BE2C (cell line): ENCODE measurements around the gene PRDM10.
"Not testable (repeated sequence)": the region's sequence is repeated elsewhere in the genome, so short reads cannot be mapped to it uniquely, and the experiment has no call there.

ENCODE experiments used
- DNase-seq: peaks from one replicate; pipeline ENCODE4 v3.0.0-alpha.2; 2020
- H3K27me3 ChIP-seq: fragments of 250-450 bp; sonication (Bioruptor Pico); 2 replicates; pipeline ENCODE4 v1.5.1; 2020; ENCODE audit warnings: mild to moderate bottlenecking
- H3K36me3 ChIP-seq: fragments of 250-450 bp; sonication (Bioruptor Pico); 2 replicates; pipeline ENCODE4 v1.5.1; 2020; ENCODE audit warnings: mild to moderate bottlenecking
- H3K4me1 ChIP-seq: fragments of 250-450 bp; sonication (Bioruptor Pico); 2 replicates; pipeline ENCODE4 v1.5.1; 2020
- H3K4me3 ChIP-seq: 2 replicates; pipeline ENCODE4 v1.5.1; 2011; ENCODE audit warnings: low read depth, low read length
- H3K9me3 ChIP-seq: fragments of 250-450 bp; sonication (Bioruptor Pico); 2 replicates; pipeline ENCODE4 v1.5.1; 2020
- TF ChIP-seq, protein P1 (sequence below): IDR thresholded peaks from 2 replicates; pipeline ENCODE4 v1.5.1; 2012; ENCODE audit warnings: mild to moderate bottlenecking, low read depth, low read length

Gene PRDM10

DNA sequence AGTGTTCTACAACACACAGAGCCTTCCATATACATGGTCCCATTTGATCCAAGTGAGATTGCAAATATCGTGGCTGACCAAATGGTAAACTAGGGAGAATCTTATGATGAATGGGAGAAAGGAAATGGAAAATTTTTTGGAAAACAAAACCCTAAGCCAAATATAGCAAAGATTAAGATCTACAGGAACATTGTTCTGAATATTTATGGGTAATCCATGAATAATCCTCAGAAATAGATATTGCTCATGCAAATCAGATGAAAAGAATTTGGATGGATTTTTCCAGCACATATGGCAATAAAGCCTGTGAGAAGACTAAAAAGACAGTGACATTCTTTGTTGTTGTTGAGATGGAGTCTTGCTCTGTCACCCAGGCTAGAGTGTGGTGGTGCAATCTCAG is 21.7 kb upstream of the PRDM10 start:
- no peaks in the 10 kb centered on the region for H3K27me3 ChIP-seq
- H3K4me1 ChIP-seq, result no peaks in the 10 kb centered on the region
- no peaks in the 10 kb centered on the region for H3K36me3 ChIP-seq
- H3K4me3 ChIP-seq, result no peak overlapping the region
- TF ChIP-seq, protein P1, sequence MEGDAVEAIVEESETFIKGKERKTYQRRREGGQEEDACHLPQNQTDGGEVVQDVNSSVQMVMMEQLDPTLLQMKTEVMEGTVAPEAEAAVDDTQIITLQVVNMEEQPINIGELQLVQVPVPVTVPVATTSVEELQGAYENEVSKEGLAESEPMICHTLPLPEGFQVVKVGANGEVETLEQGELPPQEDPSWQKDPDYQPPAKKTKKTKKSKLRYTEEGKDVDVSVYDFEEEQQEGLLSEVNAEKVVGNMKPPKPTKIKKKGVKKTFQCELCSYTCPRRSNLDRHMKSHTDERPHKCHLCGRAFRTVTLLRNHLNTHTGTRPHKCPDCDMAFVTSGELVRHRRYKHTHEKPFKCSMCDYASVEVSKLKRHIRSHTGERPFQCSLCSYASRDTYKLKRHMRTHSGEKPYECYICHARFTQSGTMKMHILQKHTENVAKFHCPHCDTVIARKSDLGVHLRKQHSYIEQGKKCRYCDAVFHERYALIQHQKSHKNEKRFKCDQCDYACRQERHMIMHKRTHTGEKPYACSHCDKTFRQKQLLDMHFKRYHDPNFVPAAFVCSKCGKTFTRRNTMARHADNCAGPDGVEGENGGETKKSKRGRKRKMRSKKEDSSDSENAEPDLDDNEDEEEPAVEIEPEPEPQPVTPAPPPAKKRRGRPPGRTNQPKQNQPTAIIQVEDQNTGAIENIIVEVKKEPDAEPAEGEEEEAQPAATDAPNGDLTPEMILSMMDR, result no peak
- no peak for DNase-seq
- no peaks in the 10 kb centered on the region for H3K9me3 ChIP-seq

GRCh38 chr11:130023204-130023603 is 20.6 kb upstream of the PRDM10 start:
- Histone ChIP-seq H3K4me1 (no peaks in the 10 kb centered on the region), H3K36me3 (no peaks in the 10 kb centered on the region), H3K9me3 (no peaks in the 10 kb centered on the region), H3K27me3 (no peaks in the 10 kb centered on the region), H3K4me3 (no peak overlapping the region)
- peak; percentile 12 for DNase-seq
- TF ChIP-seq, protein P1, result no peak

DNA sequence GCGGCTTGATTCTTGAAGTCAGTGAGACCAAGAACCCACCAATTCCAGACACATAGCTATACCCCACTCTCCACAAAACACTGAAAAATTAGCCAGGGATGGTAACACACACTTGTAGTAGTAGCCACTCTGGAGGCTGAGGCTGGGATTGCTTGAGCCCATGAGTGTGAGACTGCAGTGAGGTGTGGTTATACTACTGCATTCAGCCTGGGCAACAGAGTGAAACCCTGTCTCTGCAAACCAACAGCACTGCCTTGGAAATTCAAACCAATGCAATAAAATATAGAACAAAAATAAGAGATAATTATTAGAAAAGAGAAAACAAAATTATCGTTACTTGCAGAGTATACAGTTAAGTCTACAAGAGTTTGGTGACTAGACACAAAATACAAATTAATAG is 20.2 kb upstream of the PRDM10 start:
- no peaks in the 10 kb centered on the region for H3K4me1 ChIP-seq
- H3K9me3 ChIP-seq, result no peaks in the 10 kb centered on the region
- H3K36me3 ChIP-seq, result no peaks in the 10 kb centered on the region
- no peak for DNase-seq
- H3K27me3 ChIP-seq, result no peaks in the 10 kb centered on the region
- TF ChIP-seq, protein P1, result no peak
- H3K4me3 ChIP-seq, result no peak overlapping the region

DNA sequence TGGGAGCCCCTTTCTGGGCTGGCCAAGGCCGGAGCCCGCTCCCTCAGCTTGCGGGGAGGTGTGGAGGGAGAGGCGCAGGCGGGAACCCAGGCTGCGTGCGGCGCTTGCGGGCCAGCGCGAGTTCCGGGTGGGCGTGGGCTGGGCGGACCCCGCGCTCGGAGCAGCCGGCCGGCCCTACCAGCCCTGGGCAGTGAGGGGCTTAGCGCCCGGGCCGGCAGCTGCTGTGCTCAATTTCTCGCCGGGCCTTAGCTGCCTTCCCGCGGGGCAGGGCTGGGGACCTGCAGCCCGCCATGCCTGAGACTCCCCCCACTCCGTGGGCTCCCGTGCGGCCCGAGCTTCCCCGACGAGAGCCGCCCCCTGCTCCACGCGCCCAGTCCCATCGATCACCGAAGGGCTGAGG is 19.0 kb upstream of the PRDM10 start:
- not testable (repeated sequence) for H3K27me3 ChIP-seq, DNase-seq, H3K36me3 ChIP-seq, H3K4me1 ChIP-seq, H3K9me3 ChIP-seq, H3K4me3 ChIP-seq

GRCh38 chr11:130020323-130020722 is 17.7 kb upstream of the PRDM10 start:
- H3K9me3 ChIP-seq, result no peaks in the 10 kb centered on the region
- no peak overlapping the region for H3K4me3 ChIP-seq
- TF ChIP-seq, protein P1, result no peak
- H3K27me3 ChIP-seq, result no peaks in the 10 kb centered on the region
- DNase-seq, result no peak
- no peaks in the 10 kb centered on the region for H3K36me3 ChIP-seq
- H3K4me1 ChIP-seq, result no peaks in the 10 kb centered on the region

DNA sequence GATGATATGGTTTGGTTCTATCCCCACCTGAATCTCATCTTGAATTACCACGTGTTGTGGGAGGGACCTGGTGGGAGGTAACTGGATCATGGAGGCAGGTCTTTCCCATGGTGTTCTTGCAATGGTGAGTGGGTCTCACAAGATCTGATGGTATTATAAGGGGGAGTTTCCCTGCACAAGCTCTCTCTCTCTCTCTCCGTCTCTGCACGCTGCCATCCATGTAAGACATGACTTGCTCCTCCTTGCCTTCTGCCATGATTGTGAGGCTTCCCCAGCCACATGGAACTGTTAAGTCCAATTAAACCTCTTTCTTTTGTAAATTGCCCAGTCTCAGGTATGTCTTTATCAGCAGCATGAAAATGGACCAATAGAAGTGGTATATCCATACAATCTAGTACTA is 13.2 kb upstream of the PRDM10 start:
- H3K9me3 ChIP-seq, H3K4me1 ChIP-seq, DNase-seq, H3K36me3 ChIP-seq, H3K4me3 ChIP-seq, H3K27me3 ChIP-seq: not testable (repeated sequence)

DNA sequence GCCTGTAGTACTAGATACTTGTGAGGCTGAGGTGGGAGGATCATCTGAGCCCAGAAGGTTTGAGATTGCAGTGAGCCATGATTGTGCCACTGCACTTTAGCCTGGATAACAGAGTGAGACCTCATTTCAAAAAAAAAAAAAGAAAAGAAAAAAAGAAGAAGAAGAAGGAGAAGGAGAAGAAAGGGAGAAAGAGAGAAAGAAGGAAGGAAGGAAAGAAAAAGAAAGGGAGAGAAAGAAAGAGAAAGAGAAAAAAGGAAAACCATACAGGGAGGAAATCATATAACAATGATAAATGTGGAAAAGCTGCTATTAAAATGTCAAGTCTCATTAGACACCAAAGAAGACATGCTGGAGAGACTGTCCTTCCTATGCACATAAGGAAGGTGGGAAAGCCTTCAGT is 5.7 kb upstream of the PRDM10 start:
- DNase-seq, result no peak
- no peaks in the 10 kb centered on the region for H3K36me3 ChIP-seq
- H3K27me3 ChIP-seq, result no peaks in the 10 kb centered on the region
- H3K4me3 ChIP-seq, result no peak overlapping the region
- no peaks in the 10 kb centered on the region for H3K9me3 ChIP-seq
- TF ChIP-seq, protein P1, result no peak
- no peaks in the 10 kb centered on the region for H3K4me1 ChIP-seq
